HG03095 (cell line): ENCODE data around the gene NANP.

ENCODE experiments used
- ATAC-seq: cut with Tn5 transposase; IDR thresholded peaks from one replicate; pipeline ENCODE4 v1.9.1; 2021; ENCODE audit warnings: moderate library complexity; ENCODE audit not compliant: unreplicated experiment

NANP gene

GRCh38 chr20:25571817-25572216 lies 52.0 kb downstream of the NANP start:
- ATAC-seq, result no peak

DNA sequence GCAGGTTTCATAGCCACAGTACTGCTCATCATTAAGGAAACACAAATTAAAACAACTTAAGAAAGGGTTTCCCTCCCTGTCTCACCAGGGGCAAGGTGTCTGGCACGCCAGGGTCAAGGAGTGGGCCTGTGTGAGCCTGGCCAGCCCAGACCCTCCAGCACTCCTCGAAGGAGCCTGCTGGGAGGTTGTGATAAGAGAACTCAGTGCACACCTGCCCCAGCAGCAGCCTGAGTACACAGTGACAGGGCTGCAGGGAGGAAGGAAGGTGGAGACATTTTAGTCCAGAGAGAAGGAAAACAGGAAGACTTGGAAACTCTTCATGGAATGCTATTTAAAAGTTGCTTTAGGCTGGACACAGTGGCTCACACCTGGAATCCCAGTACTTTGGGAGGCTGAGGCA lies 52.6 kb downstream of the NANP start:
- ATAC-seq, result no peak

- no peak for ATAC-seq
Measured at GRCh38 chr20:25570148-25570530, 53.7 kb downstream of the NANP start.

DNA sequence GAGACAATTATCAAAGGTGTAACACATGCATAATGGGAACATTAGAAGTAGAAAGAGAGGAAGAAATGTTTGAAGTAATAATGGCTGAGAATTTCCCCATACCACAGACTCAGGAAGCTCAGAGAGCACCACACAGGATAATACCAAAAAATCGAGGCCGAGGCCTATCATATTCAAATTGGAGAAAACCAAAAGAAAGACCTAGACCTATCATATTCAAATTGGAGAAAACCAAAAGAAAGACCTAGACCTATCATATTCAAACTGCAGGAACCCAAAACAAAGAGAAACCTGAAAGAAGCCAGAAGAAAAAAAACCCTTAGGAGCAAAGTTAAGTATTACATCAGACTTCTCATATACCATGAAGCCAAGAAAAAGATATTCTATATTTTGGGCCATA lies 56.5 kb downstream of the NANP start:
- ATAC-seq, result no peak

DNA sequence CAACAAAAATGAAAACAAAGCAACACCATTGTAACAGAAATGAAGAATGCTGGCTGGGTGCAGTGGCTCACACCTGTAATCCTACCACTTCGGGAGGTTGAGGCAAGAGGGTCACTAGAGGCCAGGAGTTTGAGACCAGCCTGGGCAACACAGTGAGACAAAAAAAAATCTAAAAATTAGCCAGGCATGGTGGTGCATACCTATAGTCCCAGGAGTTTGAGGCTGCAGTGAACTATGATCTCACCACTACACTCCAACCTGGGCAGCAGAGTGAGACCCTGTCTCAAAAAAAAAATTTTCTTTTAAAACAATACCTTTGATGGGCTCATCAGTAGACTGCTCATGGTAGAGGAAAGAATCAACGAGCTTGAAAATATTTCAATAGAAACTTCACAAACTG lies 57.0 kb downstream of the NANP start:
- no peak for ATAC-seq

- ATAC-seq, result no peak
Measured at GRCh38 chr20:25565578-25566157, 58.1 kb downstream of the NANP start.

- no peak for ATAC-seq
Measured at GRCh38 chr20:25563876-25564275, 59.9 kb downstream of the NANP start.

DNA sequence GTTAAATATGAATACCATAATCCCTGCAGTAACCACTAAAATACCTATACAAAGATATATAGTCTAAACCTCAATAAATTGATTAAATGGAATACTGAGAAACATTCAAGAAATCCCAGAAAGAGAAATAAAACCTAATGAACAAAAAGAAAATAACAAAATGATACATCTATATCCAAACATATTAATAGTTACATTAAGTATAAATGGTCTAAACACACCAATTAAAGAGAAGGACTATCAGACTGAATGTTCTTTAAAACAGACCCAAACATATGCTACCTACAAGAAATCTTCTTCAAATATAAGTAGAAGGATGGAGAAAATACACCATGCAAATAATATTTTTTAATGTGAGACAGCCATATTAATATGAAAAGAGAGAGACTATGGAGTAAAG lies 60.5 kb downstream of the NANP start:
- ATAC-seq, result no peak
